22Rv1 (cell line): Measurements from ENCODE around the gene ZNF77.
A peak's percentile ranks its signal among the peaks of the same experiment; 100 is the strongest.

ENCODE experiments used
- CTCF ChIP-seq: fragments of 450-650 bp; IDR thresholded peaks from 2 replicates; pipeline ENCODE4 v1.5.1; 2017; ENCODE audit warnings: mild to moderate bottlenecking
- ZFX ChIP-seq: fragments of 450-650 bp; IDR thresholded peaks from 2 replicates; pipeline ENCODE4 v1.6.1; 2017; ENCODE audit warnings: antibody characterized with exemption, borderline replicate concordance

- TF ChIP-seq CTCF (peak; percentile 58), ZFX (no peak)
These were observed 8.2 kb upstream of the ZNF77 start for GRCh38 chr19:2952953-2953481.
